Naive thymus-derived CD4-positive, alpha-beta T cell (primary cell): ENCODE results near the gene CRYBA1. TPM values are rescaled to one million over a fixed set of nuclear protein-coding genes. Genes with fewer than 3 reads are reported as not detected.

Source experiments
- ATAC-seq: fragments of 150-1000 bp; cut with Tn5 transposase; 2 replicates; pipeline ENCODE4 v1.10.0; 2021; ENCODE audit warnings: mild to moderate bottlenecking, moderate library complexity
- CTCF ChIA-PET: fragments of 350-600 bp; sonication (Branson Sonifier 250); formaldehyde crosslinking; loops from one replicate; lab custom pipeline; 2021; ENCODE audit warnings: antibody characterized with exemption; lab: Charles Lee
- POLR2A ChIA-PET: fragments of 350-600 bp; sonication (Branson Sonifier 250); formaldehyde crosslinking; loops from one replicate; lab custom pipeline; 2021; ENCODE audit warnings: antibody characterized with exemption, inconsistent platforms; lab: Charles Lee
- DNase-seq, 9 donors: peaks; one replicate each; pipeline versions ENCODE4 v3.0.0 to v3.0.0-alpha.2; 2020 to 2022; ENCODE audit warnings: mixed read lengths in 1 of 9
- H3K27ac ChIP-seq: one replicate; pipeline ENCODE4 v1.7.0; 2013; ENCODE audit warnings: mild to moderate bottlenecking, low read depth, low read length, moderate library complexity
- H3K27me3 ChIP-seq, 2 donors: one replicate each; pipeline ENCODE4 v1.7.0; 2013; ENCODE audit warnings: low read length in 2 of 2, mild to moderate bottlenecking in 2 of 2, moderate library complexity in 2 of 2; ENCODE audit not compliant: control insufficient read depth in 2 of 2, insufficient read depth in 2 of 2
- H3K36me3 ChIP-seq, 3 experiments: 1 replicate in 2 of 3; 2 replicates in 1 of 3; pipeline ENCODE4 v1.7.0; 2013; ENCODE audit warnings: low read length in 3 of 3, mild to moderate bottlenecking in 3 of 3, moderate library complexity in 1 of 3; ENCODE audit not compliant: insufficient read depth in 3 of 3, control insufficient read depth in 2 of 3
- H3K4me1 ChIP-seq, 2 donors: one replicate each; pipeline ENCODE4 v1.7.0; 2013; ENCODE audit warnings: low read length in 2 of 2, mild to moderate bottlenecking in 2 of 2, moderate library complexity in 1 of 2; ENCODE audit not compliant: control insufficient read depth in 2 of 2, insufficient read depth in 2 of 2
- H3K4me3 ChIP-seq: 2 replicates; pipeline ENCODE4 v1.7.0; 2013; ENCODE audit warnings: mild to moderate bottlenecking, low read length
- H3K9me3 ChIP-seq, 3 experiments: 1 replicate in 2 of 3; 2 replicates in 1 of 3; pipeline ENCODE4 v1.7.0; 2013; ENCODE audit warnings: low read length in 3 of 3; ENCODE audit not compliant: control insufficient read depth in 2 of 3
- H3K27ac Mint-ChIP-seq, 9 donors: one replicate each; pipeline ENCODE4 v1.8.0; 2020 to 2022; ENCODE audit warnings: mixed read lengths in 9 of 9, mild to moderate bottlenecking in 8 of 9, moderate library complexity in 5 of 9, inconsistent platforms in 2 of 9
- H3K27me3 Mint-ChIP-seq, 5 donors: one replicate each; pipeline ENCODE4 v1.8.0; 2021 to 2022; ENCODE audit warnings: mixed read lengths in 5 of 5, mild to moderate bottlenecking in 1 of 5
- H3K36me3 Mint-ChIP-seq, 5 donors: one replicate each; pipeline ENCODE4 v1.8.0; 2020 to 2022; ENCODE audit warnings: mixed read lengths in 5 of 5, mild to moderate bottlenecking in 3 of 5, inconsistent platforms in 1 of 5
- H3K4me1 Mint-ChIP-seq, 7 donors: one replicate each; pipeline ENCODE4 v1.8.0; 2020 to 2022; ENCODE audit warnings: mixed read lengths in 7 of 7, mild to moderate bottlenecking in 3 of 7, inconsistent platforms in 1 of 7
- H3K4me3 Mint-ChIP-seq, 10 donors: one replicate each; pipeline ENCODE4 v1.8.0; 2020 to 2022; ENCODE audit warnings: mild to moderate bottlenecking in 10 of 10, mixed read lengths in 10 of 10, moderate library complexity in 6 of 10, inconsistent platforms in 2 of 10
- H3K9me3 Mint-ChIP-seq, 11 donors: one replicate each; pipeline ENCODE4 v1.8.0; 2020 to 2022; ENCODE audit warnings: mixed read lengths in 11 of 11, mild to moderate bottlenecking in 4 of 11, inconsistent platforms in 1 of 11, moderate library complexity in 1 of 11
- intact Hi-C, 2 donors: fragments of 100-400 bp; cut with micrococcal nuclease; formaldehyde crosslinking; loops; one replicate each; pipeline ENCODE4 v1.15.1; 2023
- polyA plus RNA-seq, 2 donors: library from polyadenylated mRNA; unstranded; fragments of 300-500 nt; fragmentation: Illumina TruSeq; gene quantifications; one replicate each; pipeline ENCODE4 v1.2.3, GENCODE V29; 2021
- total RNA-seq, 6 experiments: library from RNA in 5 of 6; stranded (reverse) in 5 of 6; gene quantifications; 1 replicate in 5 of 6; 2 replicates in 1 of 6; pipeline ENCODE4 v1.2.3 and lab custom pipeline; 2021 to 2026

The CRYBA1 gene
- total and polyA plus RNA-seq, 7 experiments from 2014 or later: not detected

DNA sequence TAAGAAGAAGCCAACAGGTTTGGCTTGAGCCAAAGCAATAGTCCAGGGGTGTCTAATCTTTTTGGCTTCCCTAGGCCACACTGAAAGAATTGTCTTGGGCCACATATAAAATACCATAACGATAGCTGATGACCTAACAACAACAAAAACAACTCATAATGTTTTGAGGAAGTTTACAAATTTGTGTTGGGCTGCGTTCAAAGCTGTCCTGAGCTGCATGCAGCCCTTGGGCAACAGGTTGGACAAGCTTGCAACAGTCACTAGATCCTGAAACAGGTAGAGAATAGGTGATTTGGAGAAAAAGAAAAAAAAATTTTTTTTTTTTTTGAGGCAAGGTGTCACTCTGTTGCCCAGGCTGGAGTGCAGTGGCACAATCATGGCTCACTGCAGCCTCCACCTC lies 4.5 kb downstream of the CRYBA1 start:
- no peaks in the 10 kb centered on the region for H3K9me3 Mint-ChIP-seq
- Histone ChIP-seq H3K9me3 (no peaks in the 10 kb centered on the region), H3K27me3 (no peaks in the 10 kb centered on the region), H3K36me3 (no peaks in the 10 kb centered on the region), H3K4me1 (no peaks in the 10 kb centered on the region), H3K4me3 (no peak overlapping the region), H3K27ac (no peak overlapping the region)
- intact Hi-C loops: no loop called here
- peaks cover 0 to 5% (median 4%) of the 10 kb centered on the region in 5 donors for H3K36me3 Mint-ChIP-seq
- ChIA-PET POLR2A (interaction anchor here (0.7 to 2.0 kb wide), 3 partner anchors 41 to 1072 kb away, joined by 3 to 6 read pairs (median 4); partner anchors contain the start of gene NUFIP2), CTCF (interaction anchor here (0.6 to 1.2 kb wide), 3 partner anchors 25 to 1258 kb away, joined by 3 to 4 read pairs (median 3); no protein-coding TSS in a partner anchor)
- no peaks in the 10 kb centered on the region for H3K27me3 Mint-ChIP-seq
- peaks cover 0 to 8% (median 3%) of the 10 kb centered on the region in 7 donors for H3K4me1 Mint-ChIP-seq
- no peak overlapping the region for H3K27ac Mint-ChIP-seq
- DNase-seq (no peak), ATAC-seq (no peak)
- no peak overlapping the region for H3K4me3 Mint-ChIP-seq

DNA sequence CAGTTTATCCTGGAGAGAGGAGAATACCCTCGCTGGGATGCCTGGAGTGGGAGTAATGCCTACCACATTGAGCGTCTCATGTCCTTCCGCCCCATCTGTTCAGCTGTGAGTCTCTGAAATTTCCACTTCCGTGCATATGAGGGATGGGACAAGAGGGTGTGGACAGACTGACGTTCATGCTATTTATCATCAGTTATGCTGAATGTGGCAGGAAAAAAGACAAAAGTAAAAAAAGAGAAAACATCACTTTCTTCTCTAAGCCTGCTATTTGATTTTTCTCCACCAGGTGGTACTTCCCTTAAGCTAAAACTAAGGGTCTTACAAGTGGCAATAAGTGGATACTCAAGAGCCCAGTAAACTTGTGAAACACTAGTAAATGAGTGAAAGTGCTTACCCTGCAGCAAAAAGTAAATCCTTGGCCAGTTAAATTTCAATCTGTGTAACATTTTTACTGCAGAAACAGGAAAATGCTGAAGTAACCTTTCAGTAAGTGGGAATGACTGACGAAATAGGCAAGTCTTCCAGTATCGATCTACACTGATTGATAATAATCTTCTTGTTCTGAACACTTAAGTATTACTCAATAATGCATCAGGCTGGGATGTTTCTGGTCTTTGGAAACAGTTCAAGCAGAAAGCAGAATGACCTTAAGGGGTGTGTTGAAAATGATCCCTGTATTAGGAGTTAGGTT lies 5.6 kb downstream of the CRYBA1 start:
- peak overlapping the region in 5 of 9 donors; percentile 20 to 43 (median 28) for H3K27ac Mint-ChIP-seq
- ATAC-seq: no peak
- peak in 1 of 9 donors; percentile 6 for DNase-seq
- ChIA-PET CTCF (interaction anchor here (0.6 to 1.3 kb wide), 2 partner anchors 39 to 70 kb away, joined by 3 to 4 read pairs; no protein-coding TSS in a partner anchor), POLR2A (interaction anchor here (0.9 to 1.1 kb wide), 2 partner anchors 40 to 42 kb away, joined by 3 to 4 read pairs; no protein-coding TSS in a partner anchor)
- H3K4me3 ChIP-seq: no peak overlapping the region
- peaks cover 0 to 8% (median 5%) of the 10 kb centered on the region in 5 donors for H3K36me3 Mint-ChIP-seq
- no peaks in the 10 kb centered on the region for H3K9me3 ChIP-seq
- no peaks in the 10 kb centered on the region for H3K9me3 Mint-ChIP-seq
- H3K4me1 ChIP-seq: no peaks in the 10 kb centered on the region
- H3K27me3 Mint-ChIP-seq: no peaks in the 10 kb centered on the region
- H3K36me3 ChIP-seq: no peaks in the 10 kb centered on the region
- peaks cover 0 to 14% (median 3%) of the 10 kb centered on the region in 7 donors for H3K4me1 Mint-ChIP-seq
- H3K27ac ChIP-seq: no peak overlapping the region
- H3K4me3 Mint-ChIP-seq: no peak overlapping the region
- intact Hi-C loops: loop anchor here (1.0 to 2.0 kb wide), 2 partner anchors 39 kb away; no protein-coding TSS in a partner anchor
- no peaks in the 10 kb centered on the region for H3K27me3 ChIP-seq

DNA sequence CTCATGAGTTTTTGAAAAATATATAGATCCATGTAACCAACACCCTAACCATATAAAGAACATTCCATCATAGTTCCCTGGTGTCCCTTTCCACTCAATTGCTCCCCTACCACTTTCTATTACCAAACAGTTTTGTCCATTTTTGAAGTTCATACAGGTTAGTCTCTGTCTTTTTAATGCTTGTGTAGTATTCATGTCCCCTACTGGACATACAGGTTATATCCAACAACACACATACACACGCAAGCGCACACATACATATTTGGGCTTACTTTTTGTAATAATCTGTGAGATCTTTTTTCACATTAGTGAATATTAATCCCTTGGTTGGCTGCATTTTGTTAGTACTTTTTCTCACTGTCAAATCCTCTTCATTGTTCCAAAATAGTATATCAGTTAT lies 6.4 kb downstream of the CRYBA1 start:
- no peak overlapping the region for H3K4me3 Mint-ChIP-seq
- ATAC-seq: no peak
- H3K27ac Mint-ChIP-seq: peak overlapping the region in 4 of 9 donors; percentile 22 to 45 (median 32)

DNA sequence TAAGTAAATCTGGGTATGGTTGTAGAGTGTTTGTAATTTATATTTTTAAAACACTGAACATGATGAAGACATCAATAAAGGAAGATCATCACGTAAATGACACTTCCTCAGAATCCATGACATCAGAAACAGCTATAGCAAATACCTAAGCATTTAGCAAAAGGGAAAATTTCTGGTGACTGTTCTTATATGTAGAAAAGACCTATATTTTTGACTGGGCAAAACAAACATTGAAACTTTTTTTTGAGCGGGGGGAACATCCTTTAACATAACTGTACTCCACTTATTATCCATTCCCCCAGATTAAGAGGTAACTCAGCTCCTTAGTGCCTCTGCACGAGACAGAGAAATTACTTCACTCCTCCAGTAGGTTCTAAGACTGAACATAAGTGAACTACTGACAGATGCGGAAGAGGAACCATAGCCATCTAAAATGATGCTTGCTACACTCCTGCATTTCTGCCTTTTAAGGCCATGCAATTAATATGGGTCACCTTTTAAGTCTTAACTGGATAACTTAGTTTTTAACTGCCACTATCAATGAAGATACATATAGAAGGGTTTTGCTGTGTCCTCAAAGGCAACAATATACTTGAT lies 9.4 kb downstream of the CRYBA1 start:
- peaks cover 0 to 30% (median 9%) of the 10 kb centered on the region in 5 donors for H3K36me3 Mint-ChIP-seq
- Histone ChIP-seq H3K4me3 (no peak overlapping the region), H3K27ac (no peak overlapping the region), H3K27me3 (no peaks in the 10 kb centered on the region), H3K9me3 (no peaks in the 10 kb centered on the region), H3K4me1 (no peaks in the 10 kb centered on the region), H3K36me3 (peaks cover 0 to 17% (median 0%) of the 10 kb centered on the region in 3 experiments)
- ATAC-seq (peak; percentile 59), DNase-seq (no peak)
- H3K4me3 Mint-ChIP-seq: no peak overlapping the region
- POLR2A ChIA-PET: interaction anchor here (0.6 to 1.4 kb wide), 3 partner anchors 36 to 164 kb away, joined by 3 read pairs; no protein-coding TSS in a partner anchor
- CTCF ChIA-PET: interaction anchor here (0.6 to 1.4 kb wide), 2 partner anchors 20 to 139 kb away, joined by 3 to 4 read pairs; no protein-coding TSS in a partner anchor
- no peaks in the 10 kb centered on the region for H3K27me3 Mint-ChIP-seq
- H3K9me3 Mint-ChIP-seq: no peaks in the 10 kb centered on the region
- intact Hi-C loops: no loop called here
- peak overlapping the region in 2 of 9 donors; percentile 9 to 53 for H3K27ac Mint-ChIP-seq
- H3K4me1 Mint-ChIP-seq: peaks cover 8 to 36% (median 13%) of the 10 kb centered on the region in 7 donors

More for the DNA sequence above, 6.4 kb downstream of the CRYBA1 start:
- ChIA-PET CTCF (interaction anchor here (0.6 kb wide), 1 partner anchor 71 kb away, joined by 3 read pairs; no protein-coding TSS in a partner anchor), POLR2A (no interaction called here)
- DNase-seq: no peak
- Histone ChIP-seq H3K27me3 (no peaks in the 10 kb centered on the region), H3K27ac (no peak overlapping the region), H3K9me3 (no peaks in the 10 kb centered on the region), H3K36me3 (peaks cover 0 to 4% (median 0%) of the 10 kb centered on the region in 3 experiments), H3K4me1 (no peaks in the 10 kb centered on the region), H3K4me3 (no peak overlapping the region)
- H3K9me3 Mint-ChIP-seq: no peaks in the 10 kb centered on the region
- intact Hi-C loops: loop anchor here in 1 of 2 donors (2.0 kb wide), 1 partner anchor 38 kb away; no protein-coding TSS in a partner anchor
- peaks cover 0 to 21% (median 9%) of the 10 kb centered on the region in 7 donors for H3K4me1 Mint-ChIP-seq
- H3K36me3 Mint-ChIP-seq: peaks cover 0 to 10% (median 5%) of the 10 kb centered on the region in 5 donors
- H3K27me3 Mint-ChIP-seq: no peaks in the 10 kb centered on the region

DNA sequence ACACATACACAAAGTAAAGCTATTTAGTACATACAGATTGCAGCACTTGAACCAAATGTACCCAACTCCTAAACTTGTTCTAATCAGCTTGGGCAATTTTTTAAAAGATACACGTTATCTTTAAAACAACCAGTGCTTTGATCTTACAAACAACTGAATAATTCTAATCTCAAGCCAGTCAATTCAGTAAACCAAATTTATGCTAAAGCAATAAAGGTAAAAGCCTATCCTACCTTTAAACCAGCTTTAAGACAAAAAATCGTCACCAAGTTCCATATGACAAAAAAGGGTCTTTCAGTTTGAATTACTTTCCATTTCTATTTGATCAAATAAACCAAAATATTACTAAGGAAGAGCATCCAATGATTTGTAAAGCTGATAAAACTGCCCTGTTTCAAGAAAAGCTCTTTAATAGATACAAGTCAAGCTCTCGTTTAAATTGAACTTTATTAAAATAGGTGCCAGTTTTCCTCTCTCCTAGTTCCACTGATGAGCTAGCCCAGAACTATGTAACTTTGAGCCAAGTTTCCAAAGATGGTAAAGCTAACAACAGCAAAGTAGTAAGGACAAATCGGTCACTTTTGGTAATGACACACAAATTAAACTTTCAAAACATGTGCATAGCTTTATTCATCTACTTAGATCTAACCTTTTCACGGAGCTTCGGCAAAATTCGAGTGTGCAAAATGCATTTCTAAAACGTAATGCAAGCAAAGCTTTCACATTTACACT lies 10.2 kb downstream of the CRYBA1 start:
- no peaks in the 10 kb centered on the region for H3K9me3 Mint-ChIP-seq
- no peak overlapping the region for H3K27ac ChIP-seq
- H3K4me3 Mint-ChIP-seq: no peak overlapping the region
- DNase-seq (no peak), ATAC-seq (no peak)
- intact Hi-C loops: no loop called here
- H3K27me3 ChIP-seq: no peaks in the 10 kb centered on the region
- ChIA-PET CTCF (interaction anchor here (0.6 to 1.4 kb wide), 4 partner anchors 35 to 292 kb away, joined by 3 to 6 read pairs (median 4); no protein-coding TSS in a partner anchor), POLR2A (interaction anchor here (0.6 to 1.6 kb wide), 7 partner anchors 24 to 347 kb away, joined by 3 to 9 read pairs (median 3); no protein-coding TSS in a partner anchor)
- H3K27me3 Mint-ChIP-seq: no peaks in the 10 kb centered on the region
- H3K27ac Mint-ChIP-seq: peak overlapping the region in 8 of 9 donors; percentile 0 to 74 (median 26)
- no peaks in the 10 kb centered on the region for H3K9me3 ChIP-seq
- H3K36me3 Mint-ChIP-seq: peaks cover 0 to 38% (median 10%) of the 10 kb centered on the region in 5 donors
- peaks cover 0 to 26% (median 4%) of the 10 kb centered on the region in 3 experiments for H3K36me3 ChIP-seq
- peaks cover 8 to 43% (median 16%) of the 10 kb centered on the region in 7 donors for H3K4me1 Mint-ChIP-seq
- H3K4me3 ChIP-seq: no peak overlapping the region
- H3K4me1 ChIP-seq: no peaks in the 10 kb centered on the region
